Measurements from ENCODE around the gene UTY. TPM values are rescaled to one million over a fixed set of nuclear protein-coding genes. Genes with fewer than 3 reads are reported as not detected.

Gene UTY
- total and polyA plus RNA-seq, 2 of the 8 experiments (the other 6 are each of a cell fraction or from before 2014, with no cell fraction given), result 7.2 to 20.4 TPM

DNA sequence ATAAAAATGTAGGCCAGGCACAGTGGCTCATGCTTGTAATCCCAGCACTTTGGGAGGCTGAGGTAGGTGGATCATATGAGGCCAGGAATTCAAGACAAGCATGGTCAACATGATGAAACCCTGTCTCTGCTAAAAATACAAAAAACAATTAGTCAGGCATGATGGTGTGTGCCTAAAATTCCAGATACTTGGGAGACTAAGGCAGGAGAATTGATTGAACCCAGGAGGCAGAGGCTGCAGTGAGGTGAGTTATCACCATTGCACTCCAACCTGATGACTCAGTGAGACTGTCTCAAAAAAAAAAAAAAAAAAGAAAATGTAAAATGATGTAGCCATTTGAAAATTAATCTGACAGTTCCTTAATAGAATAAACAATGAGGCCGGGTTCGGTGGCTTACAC is 171.9 kb downstream of the UTY start:
- H3K4me1 ChIP-seq (replicated peaks in 1 of 4; ENCODE audit: control insufficient read depth in 3 of 4, insufficient read depth in 4 of 4, low read length in 3 of 4), result no peaks in the 10 kb centered on the region
- no peak overlapping the region for H3K14ac ChIP-seq (ENCODE audit: insufficient read length)
- no peak overlapping the region for H2BK20ac ChIP-seq (ENCODE audit: low read length)
- no peak overlapping the region for H4K8ac ChIP-seq (ENCODE audit: extremely low read depth, insufficient read depth, low read length)
- H3K23ac ChIP-seq (ENCODE audit: insufficient read length), result no peak overlapping the region
- H3K79me1 ChIP-seq (ENCODE audit: low read depth, low read length), result no peaks in the 10 kb centered on the region
- no peak overlapping the region for H4K91ac ChIP-seq (replicated peaks; ENCODE audit: insufficient read length, low read length)
- 100% methylated on average over 2 of the region's 2 CpGs; no CpG with 5 or more reads in 1 of the 2 experiments for WGBS, 2 experiments (ENCODE audit: extremely low coverage in 1 of 2, insufficient coverage in 1 of 2, insufficient read length in 1 of 2, insufficient replicate concordance in 2 of 2, low coverage in 1 of 2, low lambda C conversion rate in 2 of 2, missing lambda C conversion rate in 1 of 2)
- no peak overlapping the region for H3K9ac ChIP-seq (replicated peaks in 1 of 4; ENCODE audit: extremely low read depth in 1 of 4, low read depth in 3 of 4, low read length in 3 of 4)
- no peak overlapping the region for H3K4me3 ChIP-seq (ENCODE audit: extremely low read depth in 1 of 4, insufficient read depth in 2 of 4, low read depth in 3 of 4, low read length in 4 of 4)
- no peak overlapping the region for H2AFZ ChIP-seq (ENCODE audit: low read length)
- TF ChIP-seq BACH1 (IDR thresholded peaks at IDR 0.05; ENCODE audit: low read length), result no peak
- no peak for TF ChIP-seq BCL11A (IDR thresholded peaks at IDR 0.05; ENCODE audit: low read depth in 2 of 2, low read length in 2 of 2)
- no peak for TF ChIP-seq POLR2A (IDR thresholded peaks at IDR 0.05; ENCODE audit: control extremely low read depth in 1 of 2, low read depth in 2 of 2, low read length in 2 of 2)
- TF ChIP-seq, protein P1, sequence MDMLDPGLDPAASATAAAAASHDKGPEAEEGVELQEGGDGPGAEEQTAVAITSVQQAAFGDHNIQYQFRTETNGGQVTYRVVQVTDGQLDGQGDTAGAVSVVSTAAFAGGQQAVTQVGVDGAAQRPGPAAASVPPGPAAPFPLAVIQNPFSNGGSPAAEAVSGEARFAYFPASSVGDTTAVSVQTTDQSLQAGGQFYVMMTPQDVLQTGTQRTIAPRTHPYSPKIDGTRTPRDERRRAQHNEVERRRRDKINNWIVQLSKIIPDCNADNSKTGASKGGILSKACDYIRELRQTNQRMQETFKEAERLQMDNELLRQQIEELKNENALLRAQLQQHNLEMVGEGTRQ (IDR thresholded peaks at IDR 0.05; ENCODE audit: low read length), result no peak
- no peak overlapping the region for H3K56ac ChIP-seq (replicated peaks; ENCODE audit: insufficient read length, low read depth, low read length)
- FAIRE-seq (no peak), DNase-seq (ENCODE audit: low read depth in 1 of 2, low spot score in 2 of 2) (no peak)
- ChIA-PET POLR2A (ENCODE audit: partially characterized antibody) (no interaction called here), CTCF (ENCODE audit: partially characterized antibody) (no interaction called here)
- no peak overlapping the region for H2AK5ac ChIP-seq (ENCODE audit: low read depth, low read length)
- H3K4ac ChIP-seq (replicated peaks; ENCODE audit: insufficient read length, low read depth, low read length), result no peak overlapping the region
- peaks cover 0 to 14% (median 0%) of the 10 kb centered on the region in 4 experiments; a peak in 2 of 8 replicates for H3K36me3 ChIP-seq (ENCODE audit: control insufficient read depth in 2 of 4, insufficient read depth in 4 of 4, low read length in 3 of 4)
- no peak overlapping the region for H2BK12ac ChIP-seq (ENCODE audit: low read depth, low read length)
- H4K5ac ChIP-seq (ENCODE audit: insufficient read length, low read depth, low read length), result no peak overlapping the region
- no peaks in the 10 kb centered on the region for H3K79me2 ChIP-seq (ENCODE audit: control insufficient read depth in 1 of 2, insufficient read depth in 2 of 2, low read length in 2 of 2)
- H2BK15ac ChIP-seq (ENCODE audit: low read length), result no peak overlapping the region
- no peak overlapping the region for H2BK5ac ChIP-seq (ENCODE audit: low read depth, low read length)
- no peak overlapping the region for H3K18ac ChIP-seq (ENCODE audit: extremely low read depth, low read length)
- H2BK120ac ChIP-seq (replicated peaks; ENCODE audit: low read depth, low read length), result no peak overlapping the region
- no peaks in the 10 kb centered on the region for H4K20me1 ChIP-seq (replicated peaks in 1 of 2; ENCODE audit: control insufficient read depth in 1 of 2, insufficient read depth in 2 of 2, low read length in 2 of 2)
- H3K9me3 ChIP-seq (ENCODE audit: insufficient read depth in 2 of 2, low read depth in 1 of 2, low read length in 1 of 2), result no peaks in the 10 kb centered on the region
- no peaks in the 10 kb centered on the region for H3K23me2 ChIP-seq (ENCODE audit: low read depth, low read length)
- H3K27me3 ChIP-seq (replicated peaks in 1 of 4; ENCODE audit: control insufficient read depth in 3 of 4, extremely low read depth in 1 of 4, insufficient read depth in 3 of 4, low read length in 3 of 4), result no peaks in the 10 kb centered on the region
- H3K27ac ChIP-seq (ENCODE audit: low read depth, low read length), result no peak overlapping the region
- H3K4me2 ChIP-seq (ENCODE audit: insufficient read depth in 1 of 2, low read depth in 2 of 2, low read length in 2 of 2), result no peak overlapping the region

Data from H1 (cell line).